Stimulated activated CD8-positive, alpha-beta memory T cell treated with anti-CD3 and anti-CD28 coated beads, Interleukin-15, amount 100 ng/mL, for 48 hours (primary cell): ENCODE data around the gene MLYCD.

ENCODE experiments used
- DNase-seq, 2 donors: peaks; one replicate each; pipeline ENCODE4 v3.0.0-alpha.2; 2020; ENCODE audit warnings: low read depth in 2 of 2

MLYCD gene

DNA sequence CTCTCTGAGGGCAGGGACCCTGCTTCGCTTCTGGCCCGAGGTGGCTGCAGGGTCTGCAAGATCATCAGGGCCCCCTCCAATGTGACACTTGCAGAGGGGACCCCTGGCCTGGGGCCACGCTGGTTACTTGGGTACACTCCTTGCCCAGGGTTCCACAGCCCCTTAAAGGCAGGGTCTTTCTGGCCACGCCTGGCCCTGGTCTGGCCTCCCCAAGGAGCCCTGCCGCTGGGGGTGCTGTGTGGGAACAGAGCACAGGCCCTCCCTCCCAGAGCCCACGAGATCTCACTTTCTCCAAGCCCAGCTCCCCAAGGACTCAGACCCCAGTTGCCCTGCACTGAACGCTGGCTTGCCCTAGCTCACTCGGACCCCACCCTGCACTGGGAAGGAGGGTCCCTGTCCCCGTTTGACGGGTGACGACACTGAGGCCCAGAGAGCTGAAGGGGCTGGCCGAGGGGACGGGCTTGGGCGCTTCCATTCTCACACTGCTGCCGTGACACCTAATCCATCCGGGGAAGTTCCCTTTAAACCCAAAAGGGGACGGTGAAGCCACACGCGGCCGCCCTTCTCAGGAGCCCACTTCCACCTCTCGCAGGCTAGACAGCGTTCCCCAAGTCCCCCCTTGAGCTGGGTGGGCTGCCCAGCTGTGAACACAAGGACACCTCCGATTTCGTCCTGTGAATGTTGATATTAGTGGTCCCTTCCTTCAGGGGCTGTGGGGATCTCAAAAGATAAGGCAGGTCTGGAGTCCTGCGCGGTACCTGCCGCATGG is 27.2 kb downstream of the MLYCD start:
- no peak for DNase-seq

DNA sequence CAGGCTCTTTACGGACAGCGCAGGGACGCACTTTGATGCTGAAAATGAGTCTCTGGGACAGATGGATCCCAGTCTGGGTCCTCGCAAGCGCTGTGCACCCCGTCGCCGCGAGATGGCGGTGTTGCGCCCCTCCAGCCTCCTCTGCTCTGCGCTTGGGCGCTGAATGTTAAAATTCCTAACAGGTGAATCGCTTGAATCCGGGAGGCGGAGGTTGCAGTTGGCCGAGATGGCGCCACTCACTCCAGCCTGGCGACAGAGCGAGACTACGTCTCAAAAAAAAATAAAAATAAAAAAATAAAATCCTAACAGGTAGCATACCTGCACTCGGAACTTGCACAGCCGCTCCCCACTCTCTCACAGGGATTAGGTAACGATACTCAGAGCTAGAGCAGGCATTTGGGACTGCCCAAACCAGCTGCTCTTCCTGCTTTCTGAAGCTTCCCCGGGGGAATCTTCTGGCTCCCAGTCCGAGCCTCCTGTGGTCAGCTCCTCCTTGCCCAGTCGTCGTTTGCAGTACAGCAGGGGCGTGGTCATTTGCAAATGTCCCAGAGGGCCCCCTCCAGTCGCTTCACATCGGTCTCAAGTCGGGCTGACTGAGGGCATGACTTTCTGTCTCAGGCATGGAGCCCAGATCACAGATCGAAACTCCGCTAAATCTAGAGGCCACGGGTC is 27.9 kb downstream of the MLYCD start:
- DNase-seq: peak; percentile 10 to 47

DNA sequence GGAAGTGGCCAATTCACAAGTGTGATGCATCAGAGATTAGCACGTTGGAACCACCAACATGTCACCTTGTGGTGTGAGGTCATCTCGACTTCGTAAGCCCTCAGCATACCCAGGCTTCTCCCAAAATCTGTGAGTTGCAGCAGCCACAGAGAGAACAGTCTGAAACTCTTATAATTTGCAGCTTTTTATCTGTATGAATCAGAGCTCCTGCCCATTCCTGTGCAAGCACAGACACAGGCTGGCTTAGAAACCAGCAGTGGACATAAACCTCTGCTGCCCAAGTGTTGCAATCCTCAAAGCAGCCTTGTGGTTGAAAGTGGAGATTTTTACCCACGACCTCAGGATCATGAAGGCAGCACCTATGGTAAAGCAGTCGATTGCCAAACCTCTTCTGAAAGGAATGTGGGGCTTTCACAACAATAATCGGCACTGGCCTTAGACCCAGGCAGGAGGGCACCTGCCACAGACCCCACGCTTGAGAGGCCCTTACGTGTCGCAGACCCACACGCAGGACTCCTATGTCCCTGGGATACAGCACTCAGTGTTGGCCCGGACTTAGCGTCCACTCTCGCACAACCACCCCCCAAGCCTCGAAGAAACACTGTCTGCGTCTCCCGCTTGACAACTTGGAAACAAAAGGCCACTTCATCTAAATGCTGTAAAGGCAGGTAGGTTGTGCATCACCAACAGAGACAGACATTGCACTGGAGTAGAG is 29.6 kb downstream of the MLYCD start:
- no peak for DNase-seq

DNA sequence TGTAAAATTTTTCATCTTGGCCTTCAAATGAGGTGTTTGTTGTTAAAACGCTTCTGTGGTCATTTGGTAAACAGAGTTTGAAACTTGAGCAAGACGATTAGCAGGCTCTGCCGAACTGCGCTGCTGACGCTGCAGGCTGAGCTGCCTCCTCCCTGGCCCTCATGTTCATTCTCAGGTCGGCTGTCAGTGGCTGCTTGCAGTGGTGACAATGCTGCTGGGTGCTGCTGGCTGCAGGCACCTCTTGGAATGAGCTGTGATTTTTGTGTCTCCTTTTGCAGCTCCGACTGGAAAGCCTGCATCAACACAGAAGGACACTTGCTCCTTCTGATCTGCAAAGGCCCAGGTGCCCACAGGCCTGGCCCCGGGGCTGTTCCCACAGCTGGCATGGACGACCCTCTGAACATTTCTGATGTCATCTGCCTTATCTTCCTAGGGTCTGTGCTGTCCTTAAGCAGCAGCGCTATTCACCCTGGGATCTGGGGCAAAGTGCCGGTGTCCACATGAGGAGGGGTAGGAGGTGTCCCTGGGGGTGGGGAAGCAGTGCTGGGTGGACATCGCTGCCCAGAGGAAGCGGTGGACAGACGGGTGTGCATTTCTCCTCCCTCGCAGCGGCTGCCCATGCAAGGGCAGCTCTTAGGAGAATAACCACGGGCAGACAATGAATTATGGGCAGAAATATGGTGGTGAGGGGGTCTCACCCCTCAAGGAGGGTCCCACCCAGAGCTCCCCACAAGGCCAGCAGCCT is 31.1 kb downstream of the MLYCD start:
- no peak for DNase-seq

DNA sequence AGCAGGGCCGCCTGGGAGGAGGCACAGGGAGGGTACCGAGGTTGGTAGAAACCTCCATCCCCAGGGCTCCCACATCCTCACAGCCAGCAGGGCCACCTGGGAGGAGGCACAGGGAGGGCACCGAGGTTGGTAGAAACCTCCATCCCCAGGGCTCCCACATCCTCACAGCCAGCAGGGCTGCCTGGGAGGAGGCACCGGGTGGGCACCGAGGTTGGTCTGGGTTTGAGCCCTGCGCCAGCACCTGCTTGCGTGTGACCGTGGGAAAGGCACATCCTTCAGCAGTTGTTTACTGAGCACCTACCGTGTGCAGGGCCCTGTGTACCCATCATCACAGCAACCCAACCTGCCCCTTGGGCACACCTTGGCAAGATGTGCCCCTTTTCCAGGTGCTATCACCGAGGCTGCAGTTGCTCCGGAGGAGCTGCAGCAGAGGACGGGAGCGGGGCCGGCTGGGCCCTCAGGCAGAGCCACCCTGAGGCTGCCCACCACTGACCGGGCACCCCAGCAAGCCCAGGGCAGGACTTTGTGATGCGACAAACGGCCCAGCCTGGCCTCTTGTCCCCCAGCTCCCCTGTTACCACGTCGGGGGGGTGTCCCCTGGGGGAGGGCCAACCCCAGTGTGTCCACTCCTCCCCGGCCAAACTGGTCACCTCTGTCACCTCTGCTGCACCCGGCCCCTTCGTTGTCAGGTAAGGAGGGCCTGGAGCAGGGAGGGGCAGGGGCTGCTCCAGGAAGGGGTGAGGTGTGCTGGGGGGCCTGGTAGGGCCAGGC is 32.0 kb downstream of the MLYCD start:
- no peak for DNase-seq

- DNase-seq: no peak
These were observed 32.6 kb downstream of the MLYCD start for GRCh38 chr16:83931556-83931955.

- no peak for DNase-seq
These were observed 33.4 kb downstream of the MLYCD start for GRCh38 chr16:83932304-83932703.

DNA sequence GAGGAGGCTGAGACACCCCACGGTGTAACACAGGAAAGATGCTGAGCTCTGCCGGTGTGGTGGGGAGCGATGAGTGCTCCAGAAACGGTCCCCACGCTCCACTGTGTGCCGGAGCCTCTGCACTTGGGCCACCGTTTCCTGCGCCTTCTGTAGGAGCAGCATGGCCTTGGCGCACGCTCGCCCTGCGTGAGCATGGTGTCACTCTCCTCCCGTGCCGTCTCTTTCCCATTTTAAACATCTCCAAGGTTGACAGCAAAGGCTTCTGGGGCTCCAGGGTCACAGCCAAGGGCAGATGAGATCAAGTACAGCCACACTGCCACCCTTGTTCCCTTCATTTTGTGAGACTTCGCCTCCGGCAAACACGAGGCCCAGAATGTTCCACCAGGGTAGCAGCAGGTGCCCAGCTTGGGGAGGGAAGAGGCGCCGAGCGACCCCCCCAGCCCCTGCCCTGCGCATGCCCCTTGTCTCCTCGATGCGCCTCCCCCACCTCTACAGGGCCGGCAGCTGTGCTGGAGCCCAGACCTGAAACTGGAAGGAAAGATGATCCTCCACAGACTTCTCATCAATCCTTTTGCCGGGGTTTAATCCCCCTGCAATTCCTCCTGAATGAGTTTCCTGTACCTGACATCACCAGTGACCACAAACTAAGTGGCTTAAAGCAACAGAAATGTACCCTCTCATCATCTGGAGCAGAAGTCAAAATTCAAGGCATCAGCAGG is 34.2 kb downstream of the MLYCD start:
- no peak for DNase-seq

DNA sequence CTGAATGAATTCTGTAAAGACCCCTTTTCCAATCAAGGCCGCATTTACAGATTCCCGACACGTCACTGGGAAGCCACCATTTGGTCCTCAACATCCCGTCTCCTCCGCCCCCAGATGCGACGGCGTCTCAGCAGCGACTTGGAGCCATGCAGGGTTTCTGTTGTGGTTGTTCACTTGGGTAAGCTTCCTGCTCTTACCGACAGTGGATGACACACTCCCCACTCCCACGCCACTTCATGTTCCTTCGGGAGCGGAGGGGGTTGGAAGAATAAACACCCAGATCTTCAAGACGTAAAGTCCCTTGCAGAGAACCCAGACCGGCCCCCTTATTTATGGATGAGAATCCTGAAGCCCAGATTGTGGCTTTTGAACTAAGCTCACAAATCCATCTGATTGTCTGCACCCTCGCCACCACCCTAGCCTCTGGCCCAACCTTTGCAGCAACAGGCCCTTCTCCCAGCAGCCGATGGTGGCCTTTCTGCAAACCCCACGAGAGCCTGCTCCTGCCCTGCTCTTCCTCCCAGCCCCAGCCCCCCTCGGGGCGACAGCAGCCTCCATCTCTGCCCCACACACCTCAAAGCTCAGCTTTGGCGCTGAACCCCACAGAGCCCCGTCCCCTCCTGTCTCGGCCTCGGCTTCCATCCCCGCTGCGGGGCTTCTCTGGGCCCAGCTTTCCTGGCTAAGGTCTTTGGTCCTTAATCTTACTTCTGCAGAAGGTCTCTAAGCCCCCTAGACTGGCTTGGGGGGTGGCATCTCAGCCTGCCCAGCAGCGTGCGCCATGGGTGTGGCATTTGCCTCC is 35.2 kb downstream of the MLYCD start:
- no peak for DNase-seq

DNA sequence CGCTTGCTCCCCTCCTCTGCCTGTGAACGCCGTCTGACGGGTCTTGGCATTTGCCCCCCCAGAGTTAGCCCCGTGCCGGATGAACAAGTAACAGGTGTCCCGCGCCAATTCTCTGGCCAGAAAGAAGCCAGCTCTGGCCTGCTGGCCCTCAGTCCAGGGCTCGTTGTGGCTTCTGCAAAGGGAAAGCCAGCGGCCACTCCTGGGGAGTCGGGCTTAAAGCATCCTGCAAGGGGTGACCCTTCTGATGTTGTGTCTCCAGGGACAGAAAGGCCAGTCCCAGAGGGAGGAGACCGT is 35.7 kb downstream of the MLYCD start:
- no peak for DNase-seq

DNA sequence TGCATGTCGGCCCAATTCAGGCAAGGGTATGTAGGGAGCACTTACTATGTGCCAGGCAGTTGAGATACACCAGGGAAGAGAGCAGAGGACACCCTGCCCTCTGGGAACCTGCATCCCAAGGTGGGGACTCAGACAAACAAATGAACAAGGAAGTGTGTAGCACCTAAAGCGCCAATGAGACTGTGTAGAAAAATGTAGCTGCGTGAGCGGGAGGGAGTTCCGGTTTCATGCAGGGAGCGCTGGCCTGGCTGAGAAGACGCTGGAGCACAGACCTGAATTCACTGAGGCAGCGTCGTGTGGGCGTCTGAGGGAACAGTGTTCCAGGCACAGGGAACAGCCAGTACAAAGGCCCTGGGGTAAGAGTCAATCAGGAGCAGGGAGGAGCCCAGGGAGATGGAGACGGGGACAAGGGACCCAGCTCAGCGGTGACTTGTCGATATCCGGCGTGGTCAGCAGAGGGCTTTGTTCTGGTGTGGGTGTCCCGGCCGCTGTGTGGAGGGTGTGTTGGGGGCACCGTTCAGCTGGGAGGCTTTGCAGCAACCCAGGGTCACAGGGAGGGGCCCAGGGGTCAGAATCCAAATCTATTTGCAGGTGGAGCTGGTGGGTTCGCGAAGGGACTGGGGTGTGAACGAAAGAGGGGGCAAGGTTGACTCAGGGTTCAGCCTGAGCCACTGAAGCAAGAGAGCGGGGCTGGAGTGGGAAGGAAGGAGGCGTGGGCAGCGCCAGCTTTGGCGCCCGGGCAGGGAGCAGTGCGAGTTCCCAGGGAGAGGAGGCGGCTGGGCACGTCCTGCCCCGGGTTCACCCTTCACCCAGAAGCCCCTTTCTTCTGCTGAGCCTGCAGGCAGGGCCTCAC is 36.3 kb downstream of the MLYCD start:
- no peak for DNase-seq

DNA sequence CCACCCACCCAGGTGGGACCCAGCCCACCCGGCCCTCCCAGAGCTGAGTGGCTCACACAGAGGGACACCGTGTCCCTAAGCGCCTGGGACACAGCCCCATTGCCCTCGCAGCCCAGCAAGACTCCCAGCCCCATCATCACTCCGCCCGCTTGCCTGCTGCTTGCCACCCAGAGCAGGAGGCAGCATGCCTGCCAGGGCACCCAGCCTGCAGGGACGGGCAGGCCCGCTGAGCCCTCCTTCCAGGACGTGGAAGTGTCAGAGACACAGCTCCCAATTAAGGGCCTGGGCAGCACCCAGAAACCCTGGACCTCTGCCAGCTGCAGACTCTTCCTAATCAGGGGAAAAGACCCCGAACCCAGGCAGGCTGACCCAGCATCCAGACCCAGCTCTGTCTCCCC is 36.9 kb downstream of the MLYCD start:
- DNase-seq: no peak

GRCh38 chr16:83936581-83937165 is 37.8 kb downstream of the MLYCD start:
- no peak for DNase-seq

- DNase-seq: no peak
These were observed 38.4 kb downstream of the MLYCD start for GRCh38 chr16:83937267-83937666.

DNA sequence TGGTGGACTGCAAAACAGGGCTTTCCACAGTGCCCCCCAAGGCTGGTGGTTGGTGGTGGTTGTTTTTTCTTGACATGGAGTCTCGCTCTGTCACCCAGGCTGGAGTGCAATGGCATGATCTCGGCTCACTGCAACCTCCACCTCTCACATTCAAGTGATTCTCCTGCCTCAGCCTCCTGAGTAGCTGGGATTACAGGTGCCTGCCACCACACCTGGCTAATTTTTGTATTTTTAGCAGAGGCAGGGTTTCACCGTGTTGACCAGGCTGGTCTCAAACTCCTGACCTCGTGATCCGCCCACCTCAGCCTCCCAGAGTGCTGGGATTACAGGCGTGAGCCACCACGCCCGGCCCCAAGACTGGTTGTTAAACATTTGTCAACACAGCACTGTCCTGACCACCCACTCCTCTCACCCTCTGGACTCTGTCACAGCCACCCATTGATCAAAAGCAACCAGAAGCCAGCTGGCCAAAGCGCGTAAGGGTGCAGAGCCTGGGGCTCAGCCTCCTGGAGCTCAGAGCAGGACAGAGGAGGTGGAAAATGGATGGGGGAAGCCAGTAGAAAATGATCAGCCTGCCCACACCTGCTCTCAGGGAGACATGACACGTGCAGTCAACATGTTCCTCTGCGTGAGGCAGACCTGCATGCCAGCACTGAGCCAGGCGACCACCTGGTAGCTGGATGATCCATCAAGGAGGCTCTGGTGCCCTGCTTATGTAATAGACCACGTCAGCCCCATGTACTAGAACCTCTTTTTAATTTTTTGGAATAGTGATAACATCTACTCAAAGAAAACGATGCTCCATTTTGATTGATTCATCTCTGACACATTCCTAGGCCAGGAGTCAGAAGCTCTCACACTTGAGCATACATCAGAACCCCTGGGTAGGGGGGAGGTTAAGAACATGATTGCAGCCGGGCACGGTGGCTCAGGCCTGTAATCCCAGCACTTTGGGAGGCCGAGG is 39.3 kb downstream of the MLYCD start:
- DNase-seq: no peak

GRCh38 chr16:83939266-83939855 is 40.4 kb downstream of the MLYCD start:
- no peak for DNase-seq

DNA sequence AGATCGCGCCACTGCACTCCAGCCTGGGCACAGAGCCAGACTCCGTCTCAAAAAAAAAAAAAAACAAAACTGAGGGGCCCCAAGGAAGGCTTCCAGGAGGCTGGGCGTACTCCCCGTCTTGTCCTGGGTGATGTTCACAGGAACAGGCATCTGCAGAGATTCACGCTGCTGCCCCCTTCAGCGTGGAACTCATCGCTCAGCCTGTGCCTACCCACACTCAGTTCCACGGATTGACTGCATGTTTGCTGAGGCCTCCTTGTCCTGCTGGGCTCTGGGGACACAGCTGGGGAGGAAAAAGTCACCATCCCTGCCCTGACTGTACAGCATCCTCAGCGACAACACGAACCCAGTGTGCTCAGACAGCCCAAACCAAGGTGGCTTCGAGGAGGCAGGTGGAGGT is 41.2 kb downstream of the MLYCD start:
- DNase-seq: no peak
